HG02852 (cell line): ENCODE measurements around the gene BRD7.
"Not testable (repeated sequence)": the region's sequence is repeated elsewhere in the genome, so short reads cannot be mapped to it uniquely, and the experiment has no call there.

Experiments
- ATAC-seq: cut with Tn5 transposase; IDR thresholded peaks from one replicate; pipeline ENCODE4 v1.9.1; 2021; ENCODE audit warnings: mild to moderate bottlenecking, moderate library complexity; ENCODE audit not compliant: unreplicated experiment

BRD7 gene

GRCh38 chr16:50360033-50360778 is 8.6 kb downstream of the BRD7 start:
- no peak for ATAC-seq

DNA sequence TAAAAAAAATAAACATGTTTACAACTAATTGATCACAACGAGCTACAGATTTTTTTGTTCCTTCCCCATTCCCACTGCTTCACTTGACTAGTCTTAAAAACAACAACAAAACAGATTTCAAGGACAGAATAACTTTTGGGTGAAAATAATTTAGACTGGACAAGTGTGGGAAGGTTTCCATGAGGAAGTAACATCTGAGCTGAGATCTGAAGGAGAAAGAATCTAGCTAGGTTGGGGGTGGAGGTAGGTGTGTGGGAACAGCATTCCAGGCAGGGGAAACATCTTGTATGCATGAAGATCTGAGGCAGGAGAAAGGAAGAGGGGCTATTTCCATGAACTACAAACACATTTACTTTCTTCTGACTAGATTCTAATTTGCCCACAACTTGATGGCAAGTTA is 9.2 kb downstream of the BRD7 start:
- ATAC-seq: no peak

DNA sequence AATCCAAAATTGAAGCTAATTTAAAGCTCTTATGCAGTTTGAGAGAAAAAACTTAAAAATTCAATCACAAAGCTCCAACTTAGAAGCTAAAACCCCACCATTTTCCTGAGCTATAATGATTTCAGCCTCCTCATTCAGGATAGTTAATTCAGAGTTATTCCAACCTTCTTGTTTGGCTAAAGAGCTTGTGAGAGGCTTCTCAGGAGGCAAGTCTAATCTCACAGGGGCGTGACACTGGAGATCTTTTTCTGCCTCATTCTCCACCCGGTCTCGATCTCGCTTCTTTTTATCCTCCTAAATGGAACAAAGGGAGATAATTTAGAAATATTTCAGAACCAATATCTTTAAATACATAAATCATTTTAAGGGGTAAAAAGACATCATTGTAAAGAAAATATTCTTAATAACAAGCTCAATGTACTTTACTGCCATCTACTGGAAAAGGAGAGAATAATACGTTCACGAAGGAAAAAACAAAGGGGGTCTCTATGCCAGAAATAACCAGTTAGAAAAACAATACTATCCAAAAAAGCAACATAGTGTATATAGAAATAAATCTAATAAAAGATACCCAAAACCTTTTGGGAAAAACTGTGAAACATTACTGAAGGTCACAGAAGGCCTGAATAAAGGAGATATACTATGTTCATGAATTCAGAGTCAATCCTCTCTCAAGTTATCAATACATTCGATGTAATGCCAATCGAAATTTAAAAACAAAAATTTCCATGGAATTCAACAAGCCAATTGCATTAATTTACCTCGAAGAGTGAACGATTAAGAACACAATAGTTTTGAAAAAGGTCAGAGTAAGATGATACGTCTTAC is 13.9 kb downstream of the BRD7 start:
- ATAC-seq: no peak

DNA sequence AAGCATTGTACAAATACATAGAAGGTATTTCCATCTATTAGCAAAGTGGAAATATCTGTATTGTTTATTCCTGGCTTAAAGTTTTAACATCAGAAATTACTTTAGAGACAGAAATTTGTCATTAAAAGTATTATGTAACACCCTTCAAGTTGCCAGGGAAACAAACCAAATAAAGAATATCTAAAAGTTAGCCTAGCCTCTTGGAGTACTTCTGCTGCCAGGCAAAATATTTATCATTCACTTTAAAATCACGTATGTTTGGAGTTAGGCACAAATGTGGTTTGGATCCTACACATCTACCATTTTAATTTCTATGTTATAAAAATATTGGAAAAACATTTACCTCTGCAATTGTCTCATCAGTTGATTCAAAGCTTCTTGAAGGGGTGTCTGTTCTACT is 14.7 kb downstream of the BRD7 start:
- ATAC-seq: no peak

DNA sequence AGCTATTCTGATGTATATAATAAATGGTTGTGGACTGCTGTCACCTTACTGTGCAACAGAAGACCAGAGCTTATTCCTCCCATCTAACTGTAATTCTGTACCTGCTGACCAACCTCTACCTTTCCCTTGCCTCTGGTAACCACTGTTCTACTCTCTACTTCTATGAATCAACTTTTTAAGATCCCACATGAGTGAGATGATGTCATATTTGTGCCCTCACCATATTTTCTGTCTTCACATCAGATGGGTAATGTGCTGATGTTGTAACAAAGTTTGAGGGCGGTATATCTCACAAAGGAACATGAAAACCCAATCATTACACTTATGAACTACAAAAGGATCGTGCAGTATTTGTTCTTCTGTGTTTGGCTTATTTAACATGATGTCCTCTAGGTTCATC is 16.8 kb downstream of the BRD7 start:
- no peak for ATAC-seq

GRCh38 chr16:50351116-50351515 is 17.7 kb downstream of the BRD7 start:
- ATAC-seq: no peak

DNA sequence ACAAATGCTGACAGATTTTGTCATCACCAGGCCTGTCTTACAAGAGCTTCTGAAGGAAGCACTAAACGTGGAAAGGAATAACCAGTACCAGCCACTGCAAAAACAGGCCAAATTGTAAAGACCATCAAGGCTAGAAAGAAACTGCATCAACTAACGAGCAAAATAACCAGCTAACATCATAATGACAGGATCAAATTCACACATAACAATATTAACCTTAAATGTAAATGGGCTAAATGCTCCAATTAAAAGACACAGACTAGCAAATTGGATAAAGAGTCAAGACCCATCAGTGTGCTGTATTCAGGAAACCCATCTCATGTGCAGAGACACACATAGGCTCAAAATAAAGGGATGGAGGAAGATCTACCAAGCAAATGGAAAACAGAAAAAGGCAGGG is 23.6 kb downstream of the BRD7 start:
- not testable (repeated sequence) for ATAC-seq

GRCh38 chr16:50343566-50343965 is 25.2 kb downstream of the BRD7 start:
- not testable (repeated sequence) for ATAC-seq

- no peak for ATAC-seq
Observed at GRCh38 chr16:50340578-50340977, 28.2 kb downstream of the BRD7 start.

DNA sequence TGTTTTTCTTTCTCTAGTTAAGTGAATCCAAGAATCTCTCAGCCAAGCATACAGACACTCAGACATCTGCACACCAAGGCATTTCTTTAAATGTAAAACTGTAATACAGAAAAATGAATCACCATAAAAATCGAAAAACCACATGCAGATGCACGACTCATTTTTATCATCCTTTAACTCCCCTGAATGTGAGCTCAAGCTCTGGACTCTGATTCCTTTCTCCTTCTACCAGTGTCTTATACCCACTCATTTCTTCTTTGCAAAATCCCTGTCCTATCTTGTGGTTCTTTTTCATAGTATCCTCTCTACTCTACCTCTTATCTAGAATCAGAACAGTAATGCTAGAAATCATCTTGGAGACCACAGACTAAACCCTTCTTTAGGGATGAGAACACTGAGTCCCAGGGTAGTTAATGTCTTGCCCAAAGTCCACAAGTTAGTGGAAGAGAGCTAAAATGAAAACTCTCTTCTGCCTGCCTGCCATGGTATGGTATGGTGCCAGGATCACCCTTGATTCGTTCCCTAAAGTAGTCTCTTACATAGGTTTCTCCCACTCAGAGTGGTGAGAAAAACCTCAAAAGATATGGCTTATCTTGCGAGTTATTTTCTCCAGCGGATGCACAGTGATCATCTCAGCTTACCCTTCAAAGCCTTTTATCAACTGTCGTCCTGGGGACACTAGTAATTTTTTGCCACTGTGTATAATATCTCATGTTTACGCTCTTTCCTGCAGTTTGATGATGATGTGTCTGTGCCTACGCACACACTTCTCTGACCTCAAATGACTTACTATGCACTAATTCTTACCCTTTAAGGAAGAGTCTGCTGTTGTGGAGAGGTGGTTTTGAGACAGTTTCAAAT is 30.2 kb downstream of the BRD7 start:
- ATAC-seq: no peak

DNA sequence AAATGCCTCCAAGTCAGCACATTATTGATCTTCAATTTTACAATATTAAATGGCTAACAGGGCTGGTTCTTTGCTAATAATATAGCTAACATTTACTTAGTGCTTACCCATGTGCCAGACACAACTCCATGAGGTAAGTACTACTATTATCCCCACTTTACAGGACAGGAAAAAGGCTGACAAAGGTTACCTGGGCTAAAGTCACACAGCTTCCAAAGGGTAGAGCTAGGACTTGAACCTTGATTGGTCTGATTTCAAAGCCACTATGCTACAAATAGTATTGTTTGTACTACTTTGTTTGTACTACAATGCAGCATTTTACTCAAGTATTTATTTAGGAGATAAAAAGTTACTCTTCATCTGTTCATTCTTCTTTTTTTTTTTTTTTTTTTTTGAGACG is 31.9 kb downstream of the BRD7 start:
- no peak for ATAC-seq

GRCh38 chr16:50335196-50335958 is 33.4 kb downstream of the BRD7 start:
- peak; percentile 69 for ATAC-seq

DNA sequence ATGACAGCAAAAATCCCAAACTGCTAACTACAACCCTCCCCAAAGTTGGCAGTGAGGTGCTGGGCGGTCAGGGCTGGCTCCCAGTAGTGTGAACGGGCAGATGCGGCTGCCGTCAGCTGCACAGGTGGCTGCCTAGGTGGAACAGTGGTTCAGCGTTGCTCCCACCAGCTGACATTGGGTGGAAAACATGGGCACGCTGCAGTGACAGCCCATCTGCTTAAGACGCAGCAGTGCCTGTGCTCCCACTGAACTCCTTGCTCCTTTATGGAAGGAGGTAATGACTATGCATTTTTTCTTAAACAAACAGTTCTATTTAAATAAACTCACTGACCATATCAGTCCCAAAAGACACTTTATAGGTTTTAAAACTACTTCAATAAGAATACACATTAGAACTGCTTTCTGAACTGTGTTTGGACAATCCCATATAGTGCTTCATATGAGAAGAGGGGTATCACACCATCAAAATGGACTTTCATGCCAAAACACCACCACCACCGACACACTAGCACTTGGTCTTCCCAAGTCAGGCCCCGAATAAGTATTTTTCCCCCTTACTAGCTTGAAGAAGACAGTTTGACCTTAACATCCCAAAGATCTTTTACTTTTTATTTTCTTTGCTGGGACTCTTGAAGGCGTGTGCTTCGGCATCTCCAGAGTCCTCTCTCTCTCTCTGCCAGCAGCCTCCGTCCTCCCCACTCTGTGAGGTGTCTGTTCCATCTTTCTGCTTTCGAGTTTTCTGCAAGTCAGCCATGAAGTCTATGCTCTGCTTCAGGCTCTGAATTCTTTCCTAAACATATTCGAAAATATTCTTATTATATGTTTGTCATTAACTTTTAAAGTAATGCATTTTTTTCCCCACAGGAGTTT is 34.4 kb downstream of the BRD7 start:
- ATAC-seq: no peak

DNA sequence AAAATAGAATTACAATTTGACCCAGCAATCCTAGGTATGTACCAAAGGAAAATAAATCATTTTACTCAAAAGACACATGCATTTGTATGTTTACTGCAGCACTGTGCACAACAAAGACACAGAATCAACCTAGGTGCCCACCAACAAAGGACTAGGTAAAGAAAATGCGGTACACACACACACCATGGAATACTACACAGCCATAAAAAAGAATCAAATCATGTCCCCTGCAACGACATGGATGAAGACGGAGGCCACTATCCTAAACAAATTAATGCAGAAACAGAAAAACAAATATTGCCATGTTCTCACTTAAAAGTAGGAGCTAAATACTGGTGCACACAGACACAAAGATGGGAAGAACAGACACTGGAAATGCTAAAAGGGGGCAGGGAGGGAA is 36.2 kb downstream of the BRD7 start:
- ATAC-seq: no peak

- no peak for ATAC-seq
Observed at GRCh38 chr16:50331570-50331969, 37.2 kb downstream of the BRD7 start.

- ATAC-seq: no peak
Observed at GRCh38 chr16:50329446-50330189, 39.2 kb downstream of the BRD7 start.

DNA sequence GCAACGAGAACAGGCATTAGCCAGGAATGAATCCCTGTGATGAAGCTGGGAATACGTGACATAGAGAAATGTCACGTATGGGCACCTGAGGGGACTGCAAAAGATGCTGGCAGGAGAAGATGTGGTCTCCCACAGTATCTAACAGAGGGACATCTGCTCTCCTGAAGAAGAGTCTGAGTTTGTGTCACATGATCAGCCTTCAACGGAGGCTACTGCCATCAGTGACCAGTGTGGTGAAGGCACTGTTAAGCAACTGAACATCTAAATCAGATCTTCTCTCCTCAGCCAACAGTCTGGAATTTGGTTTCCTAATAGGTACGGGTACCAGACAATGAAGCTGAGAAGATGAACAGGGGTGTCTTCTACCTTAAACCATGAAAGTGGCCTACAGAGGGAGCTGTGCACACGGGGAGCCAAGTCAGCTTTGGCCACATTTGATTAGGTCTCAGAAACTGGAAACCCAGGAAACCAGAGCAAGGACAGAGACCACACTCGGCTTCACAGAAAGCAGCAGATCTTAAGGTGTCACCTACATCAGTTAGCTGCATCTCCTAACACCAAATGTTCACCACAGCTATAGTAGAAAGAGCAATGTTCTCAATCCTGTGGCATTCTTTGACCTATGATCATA is 41.8 kb downstream of the BRD7 start:
- peak; percentile 70 for ATAC-seq

DNA sequence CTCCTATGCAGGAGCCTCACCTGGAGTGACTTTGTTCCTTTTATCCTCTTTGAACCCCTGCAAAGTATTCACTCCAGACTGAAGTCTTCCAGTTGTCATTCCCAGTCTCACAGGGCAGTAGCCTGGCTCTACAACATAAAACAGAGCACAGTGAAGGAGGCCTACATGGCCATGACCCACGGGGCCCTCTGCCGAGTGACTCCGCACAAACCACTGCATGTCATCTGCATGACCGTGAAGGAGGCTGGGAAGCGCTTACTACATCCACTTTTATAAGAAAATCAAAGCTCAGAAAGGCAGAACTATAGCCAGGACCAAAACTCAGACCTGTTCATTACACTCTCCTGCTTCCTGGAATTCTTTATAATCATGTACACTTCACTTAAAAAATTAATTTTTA is 42.5 kb downstream of the BRD7 start:
- no peak for ATAC-seq

- ATAC-seq: no peak
Observed at GRCh38 chr16:50324345-50324744, 44.4 kb downstream of the BRD7 start.
